Mucosa of descending colon (tissue), 3 donors: ENCODE measurements around the gene CCL8. TPM values are rescaled to one million over a fixed set of nuclear protein-coding genes. Genes with fewer than 3 reads are reported as not detected.

Experiments
- ATAC-seq: fragments of 200-7000 bp; cut with Tn5 transposase; one replicate; pipeline ENCODE4 v1.9.1; 2020; ENCODE audit warnings: mild to moderate bottlenecking, moderate library complexity
- DNase-seq, 3 donors: peaks; one replicate each; pipeline ENCODE4 v3.0.0-alpha.2; 2020
- H3K36me3 ChIP-seq: fragments of 200-600 bp; one replicate; pipeline ENCODE4 v1.8.0; 2021; ENCODE audit warnings: low read depth, mild to moderate bottlenecking
- H3K4me1 ChIP-seq: fragments of 200-600 bp; one replicate; pipeline ENCODE4 v1.8.0; 2021; ENCODE audit warnings: low read depth, mild to moderate bottlenecking
- H3K4me3 ChIP-seq: fragments of 200-600 bp; one replicate; pipeline ENCODE4 v1.8.0; 2021; ENCODE audit warnings: mild to moderate bottlenecking
- H3K9me3 ChIP-seq: fragments of 200-600 bp; one replicate; pipeline ENCODE4 v1.8.0; 2021; ENCODE audit warnings: mild to moderate bottlenecking
- intact Hi-C, 2 donors: fragments of 100-400 bp; cut with DNase I in 1 of 2; cut with micrococcal nuclease in 1 of 2; formaldehyde crosslinking; loops; one replicate each; pipeline versions ENCODE4 v1.11.0 to v1.11.1; 2022; cut with DNase I, micrococcal nuclease
- total RNA-seq, 3 donors: library from RNA; stranded (reverse); fragmentation: NEBNext Ultra II Directional in 2 of 3; extraction: Animal tissue kit (Norgen Biotek cat#: 25700) in 2 of 3; gene quantifications; one replicate each; pipeline versions ENCODE4 v1.2.1 to v1.2.4, GENCODE V29; 2021 to 2023
- TF ChIP-seq, protein P1 (sequence below): fragments of 200-600 bp; IDR thresholded peaks from one replicate; pipeline ENCODE4 v1.8.0; 2022; ENCODE audit warnings: antibody characterized with exemption, mild to moderate bottlenecking
- donor health status: DM: no; HTN: no; CAD: no; lungs with moderate emphysema.
- donor health status: DM: no; HTN: no; CAD: no.
- donor health status: DM: no; HTN: yes; CAD: no.

The CCL8 gene
- total RNA-seq, 3 donors from 2014 or later = 1.6 to 2.7 (median 1.6) TPM

DNA sequence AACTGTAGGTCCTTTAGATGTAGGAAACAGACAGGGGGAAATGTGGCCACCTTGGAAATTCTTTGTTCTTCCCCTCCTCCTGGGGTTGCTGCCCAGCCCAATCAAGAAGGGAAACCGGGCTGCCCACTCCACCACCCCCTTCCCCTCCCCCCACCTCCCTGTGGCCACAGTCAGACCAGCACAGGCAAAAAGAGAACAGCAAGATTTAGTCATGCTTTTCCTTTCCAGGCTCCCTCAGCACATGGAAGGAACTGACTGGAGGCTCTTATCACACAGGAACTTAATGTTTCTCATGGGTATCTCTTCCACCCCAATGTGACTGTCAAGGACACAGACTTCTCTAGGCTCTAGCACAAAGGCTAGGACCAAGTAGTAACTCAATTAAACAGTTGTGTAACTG is 46.8 kb downstream of the CCL8 start:
- TF ChIP-seq, protein P1, sequence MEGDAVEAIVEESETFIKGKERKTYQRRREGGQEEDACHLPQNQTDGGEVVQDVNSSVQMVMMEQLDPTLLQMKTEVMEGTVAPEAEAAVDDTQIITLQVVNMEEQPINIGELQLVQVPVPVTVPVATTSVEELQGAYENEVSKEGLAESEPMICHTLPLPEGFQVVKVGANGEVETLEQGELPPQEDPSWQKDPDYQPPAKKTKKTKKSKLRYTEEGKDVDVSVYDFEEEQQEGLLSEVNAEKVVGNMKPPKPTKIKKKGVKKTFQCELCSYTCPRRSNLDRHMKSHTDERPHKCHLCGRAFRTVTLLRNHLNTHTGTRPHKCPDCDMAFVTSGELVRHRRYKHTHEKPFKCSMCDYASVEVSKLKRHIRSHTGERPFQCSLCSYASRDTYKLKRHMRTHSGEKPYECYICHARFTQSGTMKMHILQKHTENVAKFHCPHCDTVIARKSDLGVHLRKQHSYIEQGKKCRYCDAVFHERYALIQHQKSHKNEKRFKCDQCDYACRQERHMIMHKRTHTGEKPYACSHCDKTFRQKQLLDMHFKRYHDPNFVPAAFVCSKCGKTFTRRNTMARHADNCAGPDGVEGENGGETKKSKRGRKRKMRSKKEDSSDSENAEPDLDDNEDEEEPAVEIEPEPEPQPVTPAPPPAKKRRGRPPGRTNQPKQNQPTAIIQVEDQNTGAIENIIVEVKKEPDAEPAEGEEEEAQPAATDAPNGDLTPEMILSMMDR = no peak
- no peak for DNase-seq
- Histone ChIP-seq H3K4me1 (no peaks in the 10 kb centered on the region), H3K4me3 (no peak overlapping the region), H3K36me3 (no peaks in the 10 kb centered on the region), H3K9me3 (no peaks in the 10 kb centered on the region)
- no peak for ATAC-seq
- intact Hi-C loops = no loop called here

GRCh38 chr17:34366529-34367107 is 47.4 kb downstream of the CCL8 start:
- ATAC-seq = no peak
- TF ChIP-seq, protein P1 = no peak
- Histone ChIP-seq H3K9me3 (no peaks in the 10 kb centered on the region), H3K4me3 (no peak overlapping the region), H3K36me3 (no peaks in the 10 kb centered on the region), H3K4me1 (no peaks in the 10 kb centered on the region)
- no peak for DNase-seq
- intact Hi-C loops = no loop called here

DNA sequence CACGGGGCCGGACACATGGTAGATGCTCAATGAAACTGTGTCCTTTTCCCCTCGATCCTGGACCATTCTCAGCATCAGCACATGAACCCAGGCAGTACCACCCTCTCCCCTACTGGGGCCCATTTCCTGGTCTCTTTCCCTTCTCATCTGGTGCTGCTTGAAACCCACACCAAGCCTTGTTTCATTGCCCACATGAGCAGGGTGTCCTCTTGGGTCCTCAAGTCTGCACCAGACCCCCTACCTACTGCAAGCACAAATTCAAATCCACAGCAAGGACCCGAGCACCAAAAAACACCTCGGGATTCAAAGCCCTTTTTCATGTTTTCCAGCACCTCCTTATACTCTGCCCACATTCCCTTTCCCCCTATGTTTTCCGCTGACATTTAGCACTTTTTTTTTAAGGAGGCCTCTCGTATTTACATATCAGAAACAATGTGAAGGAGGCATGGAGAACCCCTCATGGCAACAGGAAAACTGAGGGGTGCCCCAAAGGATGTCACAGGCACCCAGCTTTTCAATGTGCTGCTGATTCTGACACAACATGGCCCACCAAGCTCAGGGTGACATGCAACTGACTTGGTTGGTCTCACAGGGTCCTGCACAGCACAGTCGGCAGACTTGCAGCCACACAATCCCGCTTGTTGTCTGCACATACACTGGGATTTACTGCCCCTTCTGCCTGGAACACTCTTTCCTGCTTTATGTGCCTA is 48.4 kb downstream of the CCL8 start:
- no peaks in the 10 kb centered on the region for H3K4me1 ChIP-seq
- no peak for DNase-seq
- H3K9me3 ChIP-seq = no peaks in the 10 kb centered on the region
- intact Hi-C loops = no loop called here
- H3K36me3 ChIP-seq = no peaks in the 10 kb centered on the region
- no peak for ATAC-seq
- TF ChIP-seq, protein P1 = no peak
- H3K4me3 ChIP-seq = no peak overlapping the region

- H3K4me3 ChIP-seq = no peak overlapping the region
- DNase-seq = no peak
- no peaks in the 10 kb centered on the region for H3K4me1 ChIP-seq
- no peaks in the 10 kb centered on the region for H3K9me3 ChIP-seq
- no peaks in the 10 kb centered on the region for H3K36me3 ChIP-seq
- intact Hi-C loops = no loop called here
- TF ChIP-seq, protein P1 = no peak
- ATAC-seq = no peak
These were observed 49.1 kb downstream of the CCL8 start for GRCh38 chr17:34368196-34368945.

- Histone ChIP-seq H3K36me3 (no peaks in the 10 kb centered on the region), H3K4me1 (no peaks in the 10 kb centered on the region), H3K9me3 (no peaks in the 10 kb centered on the region), H3K4me3 (no peak overlapping the region)
- TF ChIP-seq, protein P1 = no peak
- intact Hi-C loops = no loop called here
- ATAC-seq = no peak
- DNase-seq = no peak
These were observed 49.8 kb downstream of the CCL8 start for GRCh38 chr17:34368946-34369500.
